Measurements from ENCODE around the gene SMIM5.
"Not testable (repeated sequence)": the region's sequence is repeated elsewhere in the genome, so short reads cannot be mapped to it uniquely, and the experiment has no call there.

SMIM5 gene

DNA sequence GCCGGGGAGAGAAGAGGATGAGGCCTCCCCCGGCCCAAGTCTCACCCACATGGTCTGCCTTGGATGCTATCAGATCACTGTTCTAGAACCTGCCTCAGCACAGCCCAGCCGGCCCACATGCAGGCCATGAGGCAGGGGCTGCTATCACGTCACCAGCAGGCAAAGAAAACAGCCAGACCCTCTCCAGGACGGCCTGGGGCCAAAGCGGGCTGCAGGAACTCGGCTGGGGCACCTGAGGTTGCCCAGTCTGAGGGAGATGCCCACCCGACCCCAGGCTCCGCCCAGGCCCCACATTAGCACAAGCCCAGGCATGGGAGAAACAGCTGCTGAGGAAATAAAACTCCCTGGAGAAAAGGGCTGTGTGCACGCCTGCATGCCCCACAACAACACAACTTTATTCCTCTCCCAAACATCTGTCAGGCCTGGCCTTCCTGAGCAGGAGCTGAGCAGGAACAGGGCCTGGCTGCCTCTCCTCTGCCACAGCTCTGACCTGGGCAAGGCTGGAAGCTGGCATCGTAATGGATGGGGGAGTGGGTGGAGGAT lies 6.7 kb upstream of the SMIM5 start:
- no peak for DNase-seq

DNA sequence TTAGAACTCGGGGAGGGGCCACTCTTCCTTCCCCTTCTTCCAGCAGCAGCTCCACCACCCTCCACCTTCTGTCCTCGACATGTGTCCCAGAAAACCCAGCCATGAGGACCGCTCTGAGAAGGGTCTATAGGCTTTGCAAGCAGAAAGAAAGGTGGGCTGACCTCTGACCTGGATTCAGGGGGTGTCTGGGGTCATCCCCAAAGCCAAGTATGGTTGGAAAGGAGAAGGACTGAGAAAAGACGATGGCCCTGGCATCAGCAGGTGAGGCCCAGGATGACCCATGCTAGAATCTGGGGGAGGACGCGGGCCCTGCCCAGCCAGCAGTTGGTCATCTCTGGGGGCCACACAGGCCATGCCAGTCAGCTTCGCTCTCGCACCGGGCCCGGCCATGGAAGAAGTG lies 6.1 kb upstream of the SMIM5 start:
- DNase-seq: no peak

DNA sequence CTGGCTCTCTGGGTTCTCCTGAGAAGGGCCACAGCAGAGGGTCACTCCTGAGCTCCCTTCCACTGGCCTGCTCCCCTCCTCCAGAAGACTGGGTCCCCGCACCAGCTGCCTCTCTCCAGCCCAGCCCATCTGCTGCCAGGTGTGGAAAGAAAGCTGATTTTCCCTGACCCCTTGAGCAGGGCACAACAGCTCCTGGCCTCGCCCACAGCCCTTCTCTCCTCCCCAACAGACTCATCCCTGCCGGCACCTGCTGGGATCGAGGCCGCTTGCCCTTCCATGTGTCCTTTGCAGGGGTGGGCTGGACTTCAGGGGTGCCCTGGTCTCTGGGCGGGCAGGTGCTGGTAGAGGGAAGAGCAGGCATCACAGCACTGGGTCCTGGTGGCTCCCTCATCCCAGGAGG lies 4.8 kb upstream of the SMIM5 start:
- DNase-seq: no peak

DNA sequence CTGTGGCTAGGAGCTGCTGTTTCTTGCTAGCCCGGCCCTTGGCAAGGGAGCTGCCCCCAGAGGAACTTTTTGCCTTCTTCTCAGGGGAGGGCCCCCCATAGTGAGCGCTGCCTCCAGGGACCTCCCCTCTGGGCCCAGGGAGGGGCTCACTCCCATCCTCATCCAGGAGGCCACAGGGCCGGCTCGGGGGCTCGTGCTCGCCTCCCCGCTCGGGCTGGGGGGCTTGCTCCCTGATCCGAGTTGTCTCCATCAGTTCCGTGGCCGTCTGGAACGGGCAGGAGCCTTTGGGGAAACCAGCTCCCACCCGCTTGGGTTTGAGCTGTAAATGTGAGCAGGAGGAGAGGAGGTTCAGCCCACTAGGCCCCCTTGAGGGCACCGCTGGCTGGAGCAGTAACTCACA lies 4.1 kb upstream of the SMIM5 start:
- no peak for DNase-seq

DNA sequence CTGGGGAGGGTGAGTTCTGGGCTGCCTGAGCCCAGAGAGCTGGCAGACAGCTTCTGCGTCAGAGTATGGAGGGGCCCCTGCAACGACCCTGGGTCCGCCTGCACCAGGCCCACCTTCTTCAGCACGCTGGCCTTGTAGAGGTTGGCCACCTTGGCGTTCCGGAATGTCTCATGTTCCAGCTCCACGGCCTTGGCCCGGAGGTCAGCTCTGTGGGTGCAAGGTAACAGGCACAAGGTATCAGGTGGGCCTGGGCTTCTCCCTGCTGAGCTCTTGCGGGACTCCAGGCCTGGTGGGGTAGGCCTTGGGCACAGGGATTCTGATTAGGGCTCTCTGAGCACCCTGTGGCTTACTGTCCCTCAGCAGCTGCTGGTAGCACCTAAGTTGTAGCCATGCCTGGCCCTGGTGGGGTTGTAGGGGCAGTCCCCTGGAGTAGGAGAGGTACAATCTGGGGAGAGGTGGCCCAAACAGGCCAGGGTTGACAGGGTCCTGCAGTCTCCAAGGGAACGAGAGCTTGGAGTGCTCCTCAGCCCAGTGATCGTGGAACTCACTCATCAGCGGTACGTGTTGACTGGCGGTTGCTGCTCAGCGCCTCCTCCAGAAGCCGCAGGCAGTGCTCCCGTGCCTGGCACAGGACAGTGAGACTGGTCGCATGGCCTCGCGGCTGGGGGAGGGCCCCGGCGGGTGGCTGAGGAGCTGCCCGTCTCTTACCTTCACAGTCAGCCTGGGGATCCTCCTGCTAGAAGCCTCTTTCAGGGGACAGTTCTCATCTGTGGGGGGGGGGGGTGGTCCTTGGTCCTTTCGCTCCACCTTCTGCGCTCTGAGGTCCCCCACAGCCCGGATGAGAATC lies 2.9 kb upstream of the SMIM5 start:
- DNase-seq: no peak

DNA sequence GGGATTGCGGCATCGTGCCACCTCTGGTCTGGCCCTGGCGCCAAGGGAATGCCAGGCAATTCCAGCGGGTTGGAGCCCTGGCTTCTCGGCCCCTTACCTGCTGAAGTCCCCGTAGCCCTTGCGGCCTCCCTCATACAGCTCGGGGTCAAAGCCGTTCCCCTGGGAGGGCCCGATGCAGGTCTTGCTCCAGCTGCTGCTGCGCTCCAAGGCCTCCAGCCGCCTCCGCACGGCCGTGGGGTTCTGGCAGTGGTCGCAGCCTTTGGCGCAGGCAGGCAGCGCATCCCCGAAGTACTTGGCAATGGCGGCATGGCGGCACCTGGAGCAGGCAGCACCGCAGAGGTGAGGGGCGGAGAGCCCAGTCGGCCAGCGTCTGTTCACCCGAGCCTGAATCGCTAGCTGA lies 1.9 kb upstream of the SMIM5 start:
- DNase-seq: no peak

DNA sequence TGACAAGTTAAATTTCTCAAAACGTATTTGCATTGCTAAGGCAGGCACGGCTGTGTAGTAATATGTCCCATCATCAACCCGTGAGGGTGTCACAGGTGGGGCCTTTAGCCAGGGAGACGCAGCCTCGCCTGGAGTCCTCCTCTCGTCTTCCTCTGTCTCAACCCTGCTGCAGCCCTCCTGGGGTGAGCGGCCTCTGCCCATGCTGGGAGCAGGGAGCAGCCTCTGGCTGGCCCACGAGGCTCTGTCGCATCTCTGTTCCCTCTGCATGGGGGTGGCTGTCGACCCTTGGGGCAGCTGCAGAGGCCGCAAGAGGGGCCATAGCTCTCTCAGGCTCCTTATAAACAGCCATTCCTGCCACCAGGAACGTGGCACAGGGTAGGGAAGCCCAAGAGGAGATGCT lies 806 bp upstream of the SMIM5 start:
- DNase-seq: no peak

DNA sequence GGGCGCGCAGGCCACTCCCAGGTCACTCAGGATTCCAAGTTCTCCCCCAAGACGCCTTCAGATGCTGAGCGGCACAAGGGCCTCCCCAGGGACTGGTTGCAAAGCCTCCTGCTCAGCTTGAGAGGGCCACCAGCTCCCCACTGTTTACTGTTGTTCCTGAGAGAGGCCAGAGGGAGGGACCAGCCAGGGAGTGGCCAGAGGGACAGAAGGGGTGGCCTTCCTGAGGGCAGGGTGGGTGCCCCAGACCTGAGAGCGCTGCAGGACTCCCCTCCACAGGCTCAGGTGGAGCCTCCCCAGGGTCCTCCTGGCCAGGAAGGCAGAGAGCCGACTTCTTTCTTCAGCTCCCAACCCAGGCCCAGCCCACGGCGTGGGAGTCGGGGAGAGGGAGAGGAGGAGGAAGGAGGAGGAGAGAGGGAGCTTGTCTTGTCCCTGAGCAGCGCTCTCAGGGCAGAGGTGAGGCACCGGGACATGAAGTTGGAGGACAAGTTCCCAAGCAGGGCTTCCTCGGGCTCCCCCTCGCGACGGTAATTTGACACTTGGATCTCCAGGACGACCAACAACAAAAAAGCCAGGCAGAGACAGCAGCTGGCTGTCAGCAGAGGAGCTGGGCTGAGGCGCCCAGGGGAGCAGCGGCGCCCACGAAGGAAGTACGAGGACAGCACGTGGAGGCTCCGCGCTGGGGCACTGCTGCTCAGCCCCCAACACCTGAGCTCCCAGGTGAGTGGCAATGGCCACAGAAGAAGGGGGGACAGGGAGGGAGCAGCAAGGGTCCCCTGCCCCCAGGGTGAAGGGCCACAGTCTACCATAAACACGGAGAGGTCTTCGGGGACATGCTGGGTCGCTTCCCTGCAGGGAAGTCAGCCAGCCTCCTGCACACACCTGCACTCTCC lies 497 bp downstream of the SMIM5 start:
- DNase-seq: peak; percentile 80

DNA sequence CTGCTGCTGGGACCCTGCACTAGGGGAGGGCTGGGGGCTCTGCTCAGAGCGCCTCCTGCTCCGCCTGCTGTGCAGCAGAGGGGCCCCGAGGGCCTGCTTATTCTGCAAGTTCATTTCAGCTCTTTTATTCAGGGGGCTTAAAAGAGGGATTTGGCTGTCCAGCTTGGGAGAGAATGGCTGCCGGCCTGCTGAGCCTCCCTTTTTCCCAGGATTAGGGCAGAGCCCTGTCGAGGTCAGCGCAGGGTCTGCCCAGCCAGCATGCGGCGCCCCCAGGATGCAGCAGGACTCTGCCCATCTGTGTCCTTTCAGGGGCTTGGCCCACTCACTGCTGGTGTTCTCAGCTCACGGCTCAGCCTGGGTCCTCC lies 1.1 kb downstream of the SMIM5 start:
- no peak for DNase-seq

DNA sequence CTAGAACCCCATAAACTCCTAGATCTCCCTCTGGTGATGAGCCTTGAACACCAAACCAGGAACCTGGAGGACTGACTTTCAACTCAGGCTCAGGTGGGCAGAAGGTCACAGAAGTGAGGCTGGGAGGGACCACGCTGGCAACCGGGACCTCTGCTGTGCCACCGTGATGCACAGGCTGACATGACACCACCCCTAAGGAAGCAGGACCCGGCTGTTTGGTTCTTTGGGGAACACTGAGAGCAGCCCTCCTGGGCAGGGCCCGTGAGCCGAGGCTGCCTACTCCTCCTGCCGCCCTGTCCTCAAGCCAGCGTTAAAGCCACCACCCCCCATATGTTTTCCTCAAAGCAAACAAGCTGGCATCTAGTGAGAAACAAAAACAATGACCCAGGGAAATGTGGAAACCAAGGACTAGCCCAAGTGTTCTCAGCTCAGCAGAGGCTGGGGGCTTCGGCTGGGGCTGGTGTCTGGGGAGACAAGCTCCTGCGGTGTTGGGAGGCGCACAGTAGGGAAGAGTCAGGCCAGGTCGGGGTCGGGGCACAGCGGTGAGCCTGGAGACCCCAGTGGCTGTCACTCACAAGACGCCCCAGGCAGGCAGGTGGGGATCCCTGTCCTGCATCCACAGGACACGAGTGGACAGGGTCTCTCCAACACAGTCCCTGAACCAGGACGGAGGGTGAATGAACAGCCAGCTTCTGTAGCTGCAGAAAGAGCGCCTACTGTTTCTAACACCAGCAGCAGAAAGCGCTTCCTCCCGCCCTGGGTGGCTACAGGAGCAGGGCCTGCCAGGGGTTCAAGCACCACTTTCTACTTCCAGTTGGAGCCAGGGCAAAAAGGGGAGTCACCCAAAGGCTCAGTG lies 1.7 kb downstream of the SMIM5 start:
- no peak for DNase-seq

DNA sequence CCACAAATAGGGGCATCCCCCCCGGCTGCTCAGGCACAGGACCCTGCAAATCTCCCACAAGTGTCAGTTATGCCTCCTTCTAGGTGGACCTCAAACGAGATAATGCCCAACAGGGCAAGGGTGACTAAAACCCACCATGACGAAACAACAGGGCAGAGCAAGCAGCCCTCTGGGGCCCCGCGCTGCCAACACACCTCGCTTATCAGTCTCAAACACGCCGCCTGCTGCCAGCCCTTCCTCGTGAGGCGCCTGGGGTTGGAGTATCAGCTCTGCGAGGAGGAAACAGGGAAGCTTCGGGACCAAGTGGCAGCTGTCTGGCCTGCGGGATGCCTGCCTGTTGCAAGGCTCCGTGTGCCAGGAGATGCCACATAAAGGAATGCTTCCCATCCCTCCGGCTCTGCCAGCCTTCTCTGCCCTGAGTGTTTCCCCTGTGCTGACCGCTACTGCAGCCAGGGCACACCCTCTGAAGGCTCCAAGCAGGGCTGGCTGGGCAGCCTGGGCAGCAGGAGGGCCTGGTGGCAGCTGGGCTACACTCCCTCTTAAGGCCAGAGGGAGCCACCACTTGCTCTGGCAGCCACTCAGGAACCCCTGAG lies 2.5 kb downstream of the SMIM5 start:
- no peak for DNase-seq

DNA sequence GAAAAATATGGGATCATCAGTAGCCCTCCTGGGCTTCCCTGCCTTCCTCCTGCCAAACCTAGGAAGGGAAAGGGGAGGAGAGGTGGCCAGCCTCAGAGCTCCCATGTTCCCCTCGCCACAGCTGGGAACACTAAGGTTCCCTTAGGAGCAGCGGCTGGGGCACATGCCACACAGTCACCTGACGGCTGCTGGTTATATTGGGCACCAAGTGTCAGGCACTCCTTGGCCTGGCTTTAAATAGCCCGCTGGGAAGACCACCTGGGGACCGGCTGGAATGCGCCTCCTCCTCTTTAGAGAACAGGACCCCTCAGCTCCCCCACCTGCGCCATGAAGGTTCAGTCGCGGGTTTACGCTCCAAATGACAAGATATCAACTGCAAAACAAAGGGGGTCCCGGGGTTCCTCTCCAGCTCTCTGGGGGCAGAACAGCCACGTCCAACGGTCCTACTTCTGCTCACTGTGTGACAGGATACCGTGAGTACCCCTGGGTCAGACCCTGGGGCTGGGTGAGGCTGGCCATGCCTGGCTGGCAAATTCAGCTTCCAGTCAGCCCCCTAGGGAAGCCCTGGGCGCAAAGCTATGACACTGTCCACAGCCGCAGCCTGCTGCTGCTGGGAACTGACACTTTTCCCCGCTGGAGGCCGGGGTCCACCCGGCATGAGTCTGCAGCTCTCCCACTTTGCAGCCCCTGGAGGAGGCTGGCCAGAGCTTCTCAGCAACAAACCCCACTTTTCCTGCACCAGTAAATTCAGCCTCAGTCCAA lies 3.3 kb downstream of the SMIM5 start:
- DNase-seq: no peak

DNA sequence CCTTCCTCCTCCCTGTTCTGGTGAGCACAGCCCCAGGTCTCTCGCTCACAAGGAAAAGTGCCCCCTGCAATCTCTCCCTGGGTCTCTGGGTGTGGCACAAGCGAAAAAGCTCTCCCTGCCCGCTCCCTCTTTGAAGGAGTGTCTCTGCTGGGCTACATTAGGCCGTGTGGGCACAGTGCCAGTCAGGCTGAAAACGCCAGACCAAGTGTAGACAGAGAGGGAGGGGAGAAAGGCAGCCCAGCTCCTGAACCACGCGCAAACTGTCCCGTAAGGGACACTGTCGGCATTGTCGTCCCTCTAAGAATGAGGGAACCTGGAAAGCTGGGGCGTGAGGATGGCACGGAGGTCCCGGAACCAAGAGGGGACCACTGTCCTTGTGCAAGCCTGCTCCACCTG lies 3.9 kb downstream of the SMIM5 start:
- no peak for DNase-seq

DNA sequence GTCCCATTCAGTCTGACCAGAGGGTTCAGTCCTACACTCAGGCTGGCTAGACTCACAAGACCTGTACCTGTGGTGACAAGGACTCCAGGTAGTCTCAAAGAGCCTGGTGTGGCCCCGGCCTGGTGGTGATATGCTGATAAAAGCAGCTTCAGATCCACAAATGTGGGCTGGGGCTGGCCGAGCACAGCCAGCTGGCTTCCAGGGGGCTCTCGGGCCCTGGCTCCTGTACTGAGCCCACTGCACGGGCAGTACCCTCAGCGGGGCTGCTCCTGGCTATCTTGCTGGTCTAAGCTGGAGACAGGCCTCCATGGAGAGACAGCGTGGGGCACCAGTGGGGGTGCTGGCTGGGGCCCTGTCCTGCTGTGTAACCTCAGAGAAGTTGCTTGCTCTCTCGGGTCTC lies 4.3 kb downstream of the SMIM5 start:
- DNase-seq: no peak

DNA sequence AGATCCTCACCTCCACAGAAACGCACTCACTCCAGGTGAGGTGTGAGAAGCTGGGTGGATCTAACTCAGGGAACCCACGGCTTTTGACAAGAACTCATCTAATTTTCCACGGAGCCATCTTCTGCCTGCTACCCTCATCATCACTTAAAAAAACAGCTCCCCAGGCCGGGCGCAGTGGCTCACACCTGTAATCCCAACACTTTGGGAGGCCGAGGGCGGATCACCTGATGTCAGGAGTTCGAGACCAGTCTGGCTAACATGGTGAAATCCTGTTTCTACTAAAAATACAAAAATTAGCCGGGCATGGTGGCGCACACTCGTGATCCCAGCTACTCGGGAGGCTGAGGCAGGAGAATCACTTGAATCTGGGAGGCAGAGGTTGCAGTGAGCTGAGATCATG lies 4.8 kb downstream of the SMIM5 start:
- DNase-seq: not testable (repeated sequence)

DNA sequence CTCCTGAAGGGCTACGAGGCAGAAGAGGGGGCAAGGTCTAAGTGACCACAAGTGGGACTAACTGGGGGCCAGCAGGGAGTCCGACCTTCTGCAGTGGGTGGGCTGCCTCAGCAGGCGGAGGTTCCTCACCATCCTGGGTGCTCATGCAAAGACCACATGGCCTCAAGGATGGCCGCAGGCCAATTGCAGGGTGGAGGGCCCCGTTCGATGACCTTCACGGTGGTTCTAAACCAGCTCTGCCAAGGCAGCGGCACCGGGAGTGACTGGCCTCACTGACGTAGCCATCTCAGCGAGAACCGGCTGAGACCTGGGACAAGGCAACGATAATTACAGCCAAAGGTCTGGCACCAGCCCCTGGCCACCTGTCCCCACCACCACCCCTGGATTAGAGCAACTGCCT lies 5.7 kb downstream of the SMIM5 start:
- no peak for DNase-seq

DNA sequence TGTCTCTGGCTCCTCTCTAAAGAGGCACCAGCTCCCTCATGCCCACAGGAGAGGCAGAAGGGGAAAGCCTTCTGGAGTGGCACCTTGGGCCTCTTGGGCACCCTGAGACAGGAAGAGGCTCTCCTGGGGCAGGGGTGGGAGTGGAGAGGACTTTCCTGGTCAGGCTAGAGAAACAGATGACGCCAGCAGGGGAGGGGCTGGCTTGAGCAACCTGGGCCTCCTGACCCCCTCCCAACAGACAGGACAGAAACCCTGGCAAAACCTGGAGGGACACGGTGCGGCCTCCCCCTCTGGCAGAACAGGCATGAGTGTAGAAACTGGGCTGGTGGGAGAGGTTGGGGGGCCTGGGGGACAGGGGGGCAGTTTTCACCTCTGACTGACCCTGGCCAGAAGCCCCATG lies 6.1 kb downstream of the SMIM5 start:
- DNase-seq: no peak

DNA sequence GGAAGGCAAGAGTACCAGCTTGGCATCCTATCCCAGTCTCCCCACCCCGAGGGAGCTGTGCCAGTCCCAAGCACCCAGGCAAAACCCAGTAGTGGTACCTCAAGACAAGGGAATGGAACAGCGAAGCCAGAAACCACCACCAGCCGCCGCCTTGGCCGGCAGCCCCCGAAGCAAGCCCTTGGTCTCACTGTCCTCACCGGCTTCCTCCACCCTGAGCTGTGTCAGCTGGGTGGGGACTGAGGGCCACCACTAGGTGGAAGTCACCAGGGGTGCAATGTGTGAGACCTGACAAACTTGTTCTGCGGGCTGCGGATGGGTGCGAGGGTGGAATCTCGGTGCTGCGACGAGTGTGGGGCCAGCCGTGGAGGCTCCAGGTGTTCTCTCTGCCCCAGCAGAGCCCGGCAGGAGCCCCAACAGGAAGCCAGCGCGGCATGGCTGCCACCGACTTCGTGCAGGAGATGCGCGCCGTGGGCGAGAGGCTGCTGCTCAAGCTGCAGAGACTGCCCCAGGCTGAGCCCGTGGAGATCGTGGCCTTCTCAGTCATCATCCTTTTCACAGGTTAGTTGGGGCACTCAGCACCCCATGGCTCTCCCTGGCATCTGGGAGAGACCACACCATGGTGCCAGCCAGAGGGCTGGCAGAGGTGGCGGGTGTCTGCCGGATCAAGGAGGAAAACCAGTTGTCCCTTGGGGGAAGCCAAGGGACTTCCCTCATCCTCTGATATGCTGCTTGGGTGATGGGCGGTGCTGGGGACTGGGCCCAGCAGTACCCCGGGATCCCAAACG lies 6.7 kb downstream of the SMIM5 start:
- DNase-seq: no peak

DNA sequence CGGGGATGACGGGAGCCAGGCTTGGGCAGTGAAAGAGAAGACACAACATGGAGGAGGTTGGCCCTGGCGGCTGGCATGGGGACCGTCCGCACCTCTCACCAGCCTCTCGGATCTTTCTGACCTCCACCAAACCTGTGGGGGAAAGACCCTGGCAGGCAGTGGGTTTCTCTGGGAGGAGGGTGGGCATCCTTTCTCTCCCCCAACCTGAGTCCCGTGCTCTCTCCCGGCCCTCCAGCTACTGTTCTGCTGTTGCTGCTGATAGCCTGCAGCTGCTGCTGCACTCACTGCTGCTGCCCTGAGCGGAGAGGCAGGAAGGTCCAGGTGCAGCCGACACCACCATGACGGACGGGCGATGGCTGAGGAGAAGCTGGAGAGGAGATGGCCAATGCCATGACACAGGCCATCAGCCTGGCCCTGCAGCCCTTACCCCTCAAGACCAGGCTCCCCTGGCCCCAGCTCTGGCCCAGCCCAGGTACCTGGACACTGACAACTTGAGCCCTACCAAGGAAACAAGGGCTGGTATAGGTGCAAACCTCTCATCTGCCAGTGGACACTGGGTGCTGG lies 7.4 kb downstream of the SMIM5 start:
- no peak for DNase-seq

DNA sequence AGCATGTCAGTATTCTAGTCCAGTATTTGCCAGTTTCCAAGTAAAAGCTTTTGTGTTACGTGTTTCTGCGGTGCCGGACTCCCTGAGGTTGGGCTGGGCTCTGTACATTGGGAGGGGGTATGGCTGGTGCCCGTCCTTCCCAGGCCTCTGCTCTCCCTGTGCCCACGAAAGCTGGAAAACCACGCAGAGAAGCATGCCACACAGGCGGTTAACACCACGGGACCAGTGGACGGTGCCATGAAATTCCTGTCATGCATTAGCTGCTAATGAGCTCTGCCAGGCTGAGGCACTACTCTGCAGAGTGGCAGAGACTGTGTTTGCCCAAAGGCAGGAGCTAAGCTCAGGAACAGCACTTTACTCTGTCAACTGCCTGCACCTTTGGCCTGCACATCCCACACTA lies 8.1 kb downstream of the SMIM5 start:
- DNase-seq: no peak
